Ovary (tissue), 3 donors: ENCODE measurements around the gene PPP1CA.

Experiments used
- CTCF ChIP-seq, 3 donors: fragments of 450-650 bp in 2 of 3; fragments of 200-600 bp in 1 of 3; IDR thresholded peaks; one replicate each; pipeline versions ENCODE4 v1.5.1 to v1.8.0; 2016 to 2022; ENCODE audit warnings: antibody characterized with exemption in 3 of 3, mild to moderate bottlenecking in 1 of 3
- EP300 ChIP-seq: sonication (generic); formaldehyde crosslinking; IDR thresholded peaks from one replicate; pipeline ENCODE4 v1.6.1; 2017; ENCODE audit warnings: antibody characterized with exemption
- POLR2A ChIP-seq: fragments of 450-650 bp; IDR thresholded peaks from one replicate; pipeline ENCODE4 v1.6.1; 2017; ENCODE audit warnings: antibody characterized with exemption, mild to moderate bottlenecking, moderate library complexity
- donor health status: DM: no; HTN: no; CAD: no.

- TF ChIP-seq EP300 (no peak), CTCF (IDR thresholded peaks at IDR 0.05) (no peak), POLR2A (no peak)
These were observed 41.1 kb upstream of the PPP1CA start for GRCh38 chr11:67442504-67443404.
